Astrocyte (in vitro differentiated cells and primary cell): Measurements from ENCODE around the gene TAS2R42.

Source experiments
- EZH2 ChIP-seq: IDR thresholded peaks from 2 replicates; pipeline ENCODE4 v1.6.1; 2012; ENCODE audit warnings: mild to moderate bottlenecking, low read length, inconsistent platforms; ENCODE audit not compliant: insufficient read depth
- TF ChIP-seq, protein P1 (sequence below): IDR thresholded peaks from 2 replicates; pipeline ENCODE4 v1.5.1; 2011; ENCODE audit warnings: low read depth, mild to moderate bottlenecking, inconsistent platforms, low read length, moderate library complexity; ENCODE audit not compliant: insufficient read depth

DNA sequence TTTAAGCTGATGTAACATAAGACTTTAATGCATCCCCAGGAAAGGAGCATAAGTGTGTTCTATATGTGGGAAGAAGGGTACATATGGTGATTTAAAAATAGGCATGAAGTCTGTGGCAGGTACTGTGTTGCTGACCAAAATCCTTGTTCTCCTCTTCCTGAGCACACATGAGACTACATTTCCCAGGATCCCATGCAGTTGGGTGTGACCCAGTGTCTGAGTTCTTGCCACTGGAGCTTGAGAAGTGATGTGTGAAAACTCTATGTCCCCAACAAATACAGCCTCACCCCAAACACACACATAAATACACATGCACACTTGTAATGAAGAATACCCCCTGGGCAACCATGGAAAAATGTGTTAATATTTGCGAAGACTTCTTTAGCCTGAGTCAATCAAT, 24.2 kb downstream of the TAS2R42 start:
- TF ChIP-seq, protein P1, sequence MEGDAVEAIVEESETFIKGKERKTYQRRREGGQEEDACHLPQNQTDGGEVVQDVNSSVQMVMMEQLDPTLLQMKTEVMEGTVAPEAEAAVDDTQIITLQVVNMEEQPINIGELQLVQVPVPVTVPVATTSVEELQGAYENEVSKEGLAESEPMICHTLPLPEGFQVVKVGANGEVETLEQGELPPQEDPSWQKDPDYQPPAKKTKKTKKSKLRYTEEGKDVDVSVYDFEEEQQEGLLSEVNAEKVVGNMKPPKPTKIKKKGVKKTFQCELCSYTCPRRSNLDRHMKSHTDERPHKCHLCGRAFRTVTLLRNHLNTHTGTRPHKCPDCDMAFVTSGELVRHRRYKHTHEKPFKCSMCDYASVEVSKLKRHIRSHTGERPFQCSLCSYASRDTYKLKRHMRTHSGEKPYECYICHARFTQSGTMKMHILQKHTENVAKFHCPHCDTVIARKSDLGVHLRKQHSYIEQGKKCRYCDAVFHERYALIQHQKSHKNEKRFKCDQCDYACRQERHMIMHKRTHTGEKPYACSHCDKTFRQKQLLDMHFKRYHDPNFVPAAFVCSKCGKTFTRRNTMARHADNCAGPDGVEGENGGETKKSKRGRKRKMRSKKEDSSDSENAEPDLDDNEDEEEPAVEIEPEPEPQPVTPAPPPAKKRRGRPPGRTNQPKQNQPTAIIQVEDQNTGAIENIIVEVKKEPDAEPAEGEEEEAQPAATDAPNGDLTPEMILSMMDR: no peak
- no peak for TF ChIP-seq EZH2
